ENCODE data around the gene DISP3.

The DISP3 gene, protein sequence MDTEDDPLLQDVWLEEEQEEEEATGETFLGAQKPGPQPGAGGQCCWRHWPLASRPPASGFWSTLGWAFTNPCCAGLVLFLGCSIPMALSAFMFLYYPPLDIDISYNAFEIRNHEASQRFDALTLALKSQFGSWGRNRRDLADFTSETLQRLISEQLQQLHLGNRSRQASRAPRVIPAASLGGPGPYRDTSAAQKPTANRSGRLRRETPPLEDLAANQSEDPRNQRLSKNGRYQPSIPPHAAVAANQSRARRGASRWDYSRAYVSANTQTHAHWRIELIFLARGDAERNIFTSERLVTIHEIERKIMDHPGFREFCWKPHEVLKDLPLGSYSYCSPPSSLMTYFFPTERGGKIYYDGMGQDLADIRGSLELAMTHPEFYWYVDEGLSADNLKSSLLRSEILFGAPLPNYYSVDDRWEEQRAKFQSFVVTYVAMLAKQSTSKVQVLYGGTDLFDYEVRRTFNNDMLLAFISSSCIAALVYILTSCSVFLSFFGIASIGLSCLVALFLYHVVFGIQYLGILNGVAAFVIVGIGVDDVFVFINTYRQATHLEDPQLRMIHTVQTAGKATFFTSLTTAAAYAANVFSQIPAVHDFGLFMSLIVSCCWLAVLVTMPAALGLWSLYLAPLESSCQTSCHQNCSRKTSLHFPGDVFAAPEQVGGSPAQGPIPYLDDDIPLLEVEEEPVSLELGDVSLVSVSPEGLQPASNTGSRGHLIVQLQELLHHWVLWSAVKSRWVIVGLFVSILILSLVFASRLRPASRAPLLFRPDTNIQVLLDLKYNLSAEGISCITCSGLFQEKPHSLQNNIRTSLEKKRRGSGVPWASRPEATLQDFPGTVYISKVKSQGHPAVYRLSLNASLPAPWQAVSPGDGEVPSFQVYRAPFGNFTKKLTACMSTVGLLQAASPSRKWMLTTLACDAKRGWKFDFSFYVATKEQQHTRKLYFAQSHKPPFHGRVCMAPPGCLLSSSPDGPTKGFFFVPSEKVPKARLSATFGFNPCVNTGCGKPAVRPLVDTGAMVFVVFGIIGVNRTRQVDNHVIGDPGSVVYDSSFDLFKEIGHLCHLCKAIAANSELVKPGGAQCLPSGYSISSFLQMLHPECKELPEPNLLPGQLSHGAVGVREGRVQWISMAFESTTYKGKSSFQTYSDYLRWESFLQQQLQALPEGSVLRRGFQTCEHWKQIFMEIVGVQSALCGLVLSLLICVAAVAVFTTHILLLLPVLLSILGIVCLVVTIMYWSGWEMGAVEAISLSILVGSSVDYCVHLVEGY (N-terminal part only)

GRCh38 chr1:11478571-11479374 is at the start of gene DISP3:
DISP3 (plus strand) TSS chr1:11479155; CDS start chr1:11500993, 21,838 bp downstream.
- peak; percentile 95 for DNase-seq

DNA sequence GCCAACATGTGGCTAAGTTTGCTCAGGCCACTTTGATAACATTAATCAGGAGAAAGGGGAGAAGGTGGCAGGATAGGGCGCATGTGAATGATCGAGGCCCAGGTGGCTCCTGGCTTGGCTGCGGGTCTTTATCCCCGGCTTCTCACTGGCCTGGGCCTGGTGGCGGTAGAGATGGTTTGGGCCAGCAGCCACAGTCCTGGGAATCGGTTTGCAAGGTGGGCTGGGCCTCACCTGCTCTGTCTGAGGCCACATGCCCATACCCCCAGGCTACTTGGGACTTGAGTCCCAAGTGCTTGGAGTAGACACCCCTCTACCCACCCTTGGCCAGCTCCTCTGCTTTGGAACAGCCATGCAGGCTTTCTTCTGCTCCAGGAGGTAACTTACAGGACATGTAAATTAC is 49.7 kb upstream of the DISP3 start:
- no peak for DNase-seq

DNA sequence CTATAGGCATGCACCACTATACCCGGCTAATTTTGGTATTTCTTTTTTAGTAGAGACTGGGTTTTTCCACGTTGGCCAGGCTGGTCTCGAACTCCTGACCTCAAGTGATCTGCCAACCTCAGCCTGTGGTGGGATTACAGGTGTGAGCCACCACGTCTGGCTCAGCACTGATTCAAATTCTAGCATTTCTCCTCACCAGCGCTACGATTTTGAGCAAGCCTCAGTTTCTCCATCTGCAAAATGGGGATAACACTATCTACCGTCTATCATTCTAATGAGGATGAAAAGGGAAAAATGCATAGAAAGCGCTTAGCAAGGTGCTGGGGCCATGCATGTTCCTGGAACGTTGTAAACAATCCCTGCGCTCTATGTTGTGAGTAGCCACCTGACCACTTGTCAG is 49.0 kb upstream of the DISP3 start:
- DNase-seq = no peak

- DNase-seq = no peak
Observed at GRCh38 chr1:11431941-11432507, 46.9 kb upstream of the DISP3 start.

DNA sequence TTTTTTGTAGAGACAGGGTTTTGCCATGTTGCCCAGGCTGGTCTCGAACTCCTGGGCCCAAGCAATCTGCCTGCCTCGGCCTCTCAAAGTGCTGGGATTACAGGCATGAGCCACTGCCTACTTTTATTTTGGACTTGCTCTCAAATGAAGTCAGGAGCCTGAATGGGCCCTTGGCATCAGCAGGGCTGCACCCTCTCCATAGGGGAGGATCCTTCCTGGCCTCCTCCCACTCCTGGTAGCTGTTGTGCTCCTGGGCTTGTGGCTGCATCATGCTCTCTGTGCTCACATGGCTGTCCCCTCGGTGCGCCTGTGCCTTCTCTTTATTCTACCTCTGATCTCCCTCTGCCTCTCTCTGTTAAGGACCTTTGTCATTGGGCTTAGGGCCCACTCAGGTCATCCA is 46.4 kb upstream of the DISP3 start:
- no peak for DNase-seq

GRCh38 chr1:11434501-11434900 is 44.5 kb upstream of the DISP3 start:
- DNase-seq = peak; percentile 94

GRCh38 chr1:11434926-11435325 is 44.0 kb upstream of the DISP3 start:
- peak; percentile 67 for DNase-seq

- DNase-seq = no peak
Observed at GRCh38 chr1:11438996-11439395, 40.0 kb upstream of the DISP3 start.

- no peak for DNase-seq
Observed at GRCh38 chr1:11441211-11441952, 37.6 kb upstream of the DISP3 start.

- no peak for DNase-seq
Observed at GRCh38 chr1:11443043-11443442, 35.9 kb upstream of the DISP3 start.

- no peak for DNase-seq
Observed at GRCh38 chr1:11443961-11444658, 34.8 kb upstream of the DISP3 start.

- DNase-seq = no peak
Observed at GRCh38 chr1:11444907-11445306, 34.0 kb upstream of the DISP3 start.

DNA sequence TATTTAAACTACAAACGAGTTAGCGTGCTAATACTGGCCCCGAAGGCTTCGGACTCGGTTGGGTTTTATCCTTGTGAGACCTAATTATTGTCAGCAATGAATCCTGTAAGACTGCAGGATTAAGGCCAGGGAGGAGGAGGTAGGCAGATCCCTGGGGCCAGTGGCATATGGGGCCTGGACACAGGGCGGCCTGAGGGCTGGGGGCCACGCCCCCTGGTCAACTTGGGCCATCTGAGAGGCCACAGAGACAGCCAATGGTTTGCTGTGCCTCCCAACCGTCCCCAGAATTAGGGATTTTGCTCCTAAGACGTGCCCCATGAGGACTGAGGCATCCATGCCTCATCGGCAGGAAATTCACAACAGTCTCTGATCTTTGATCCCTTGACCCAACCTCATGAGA is 31.1 kb upstream of the DISP3 start:
- no peak for DNase-seq

DNA sequence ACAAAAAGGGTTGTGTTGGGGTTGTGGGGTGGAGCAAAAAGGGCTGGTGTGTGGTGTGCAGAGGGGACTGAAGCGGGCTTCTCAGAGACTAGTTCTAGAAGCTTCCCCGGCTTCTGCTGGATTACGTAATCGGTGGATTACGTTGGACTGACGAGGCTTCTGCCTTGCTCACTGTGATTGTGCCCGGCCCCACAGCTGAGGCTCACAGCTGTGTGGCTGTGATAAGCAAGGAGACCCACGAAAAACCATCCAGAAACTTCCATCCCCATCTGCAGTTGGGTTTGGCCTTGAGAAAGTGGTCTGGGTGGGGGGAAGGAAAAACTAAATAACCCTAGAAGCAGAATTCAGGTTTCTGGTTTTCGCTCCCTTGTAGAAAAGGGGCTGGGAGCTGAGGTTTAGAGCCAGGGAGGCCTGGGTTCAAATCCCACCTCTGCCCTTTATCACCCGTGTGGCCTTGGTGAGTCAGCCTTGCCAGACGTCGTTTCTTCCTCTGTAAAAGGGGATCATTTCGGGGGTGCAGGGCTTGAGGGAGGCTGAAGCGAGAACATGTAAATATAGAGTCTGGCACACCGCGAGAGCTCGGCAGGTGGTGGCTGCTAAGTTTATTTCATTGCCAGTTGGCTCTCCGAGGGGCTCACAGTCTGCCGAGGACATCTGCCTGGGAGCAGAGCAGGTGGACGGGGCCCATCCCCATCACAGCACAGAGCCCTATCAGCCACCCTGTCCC is 30.4 kb upstream of the DISP3 start:
- peak; percentile 67 for DNase-seq

DNA sequence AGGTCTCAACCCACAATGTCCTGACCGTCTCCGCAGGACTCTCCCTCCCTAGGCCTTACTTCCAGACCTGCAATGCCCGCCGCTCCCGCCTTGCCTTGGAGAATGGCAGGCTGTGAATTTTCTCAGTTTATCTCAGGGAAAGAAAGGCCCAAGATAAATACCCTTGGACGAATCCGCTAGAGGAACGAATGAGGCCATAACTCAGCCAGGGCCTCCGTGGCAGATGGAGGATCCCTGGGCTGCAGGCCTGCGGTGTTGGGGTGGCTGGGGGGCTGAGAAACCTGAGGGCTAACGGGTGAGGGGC is 29.9 kb upstream of the DISP3 start:
- DNase-seq = no peak

- DNase-seq = no peak
Observed at GRCh38 chr1:11450310-11450709, 28.6 kb upstream of the DISP3 start.

DNA sequence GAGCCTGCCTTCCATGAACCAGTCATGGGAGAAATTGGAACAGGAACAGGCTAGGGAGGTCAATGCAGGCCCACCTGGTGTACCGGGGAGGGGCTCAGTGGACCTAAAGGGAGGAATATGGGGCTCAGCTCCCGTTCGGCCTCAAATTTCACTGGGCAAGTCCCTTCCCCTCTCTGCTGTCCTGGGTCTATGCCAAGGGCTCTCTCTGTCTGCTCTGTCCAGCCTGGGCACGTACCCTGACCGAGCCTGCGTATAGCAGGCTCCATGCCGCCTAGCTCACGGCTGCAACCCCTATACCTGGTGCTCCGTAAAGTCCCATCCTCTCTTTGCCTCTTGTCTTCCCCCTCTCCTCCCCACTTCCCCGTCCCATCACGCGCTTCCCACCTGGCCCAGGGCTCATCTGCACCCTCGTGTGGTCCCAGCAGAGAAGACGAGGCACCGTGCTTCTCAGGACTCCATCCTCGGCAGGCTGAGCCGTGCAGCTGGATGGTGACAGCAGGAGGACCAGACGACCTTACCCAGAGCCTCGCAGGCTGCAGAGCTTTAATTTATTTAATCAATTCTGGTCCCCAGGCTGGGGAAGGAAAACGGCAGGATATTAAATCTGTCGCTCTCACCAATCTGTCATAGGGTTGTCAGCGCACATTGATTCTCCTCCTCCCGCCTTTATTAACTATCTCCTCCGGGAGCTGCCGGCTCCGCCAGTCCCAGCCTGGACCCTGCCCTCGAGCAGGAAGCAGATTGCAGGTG is 25.0 kb upstream of the DISP3 start:
- DNase-seq = peak; percentile 74

DNA sequence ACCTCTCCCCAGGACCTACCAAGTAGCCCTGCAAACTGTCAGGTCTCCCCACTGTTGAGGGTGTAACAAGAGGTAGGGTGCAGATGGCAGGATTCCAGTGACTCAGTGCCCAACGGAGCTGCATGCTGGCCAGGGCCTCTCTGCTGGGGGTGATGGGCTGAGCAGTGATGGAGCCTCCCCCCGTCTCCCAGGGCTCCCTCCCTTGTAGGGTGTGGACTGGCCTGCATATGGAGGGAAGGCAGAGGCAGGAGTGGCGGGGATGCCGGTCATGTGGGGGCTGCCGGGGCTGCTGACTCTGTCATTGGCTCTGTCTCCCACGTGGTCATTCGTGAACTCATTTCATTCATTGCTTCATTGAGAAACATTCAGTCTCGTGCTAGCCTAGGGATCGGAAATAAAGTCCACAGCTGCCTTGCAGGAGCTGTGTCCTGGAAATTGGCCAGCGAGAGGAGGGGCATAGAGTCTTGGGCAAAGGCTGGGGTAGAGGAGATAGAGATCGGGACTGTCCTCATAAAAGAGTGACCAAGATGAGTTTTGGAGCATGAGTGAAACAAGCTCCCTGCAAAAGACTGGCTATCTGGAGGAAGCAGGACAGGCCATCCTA is 22.9 kb upstream of the DISP3 start:
- DNase-seq = no peak

GRCh38 chr1:11456965-11457364 is 22.0 kb upstream of the DISP3 start:
- DNase-seq = peak; percentile 65

Data from NCI-H2171 (cell line).